Trophoblast cell (in vitro differentiated cells and primary cell): ENCODE data around the gene KYAT1.

ENCODE experiments used
- DNase-seq, 2 donors: peaks; one replicate each; pipeline ENCODE4 v3.0.0-alpha.2; 2016
- H2AFZ ChIP-seq: 2 replicates; pipeline ENCODE4 v1.6.1; 2013; ENCODE audit warnings: low read length, moderate library complexity, mild to moderate bottlenecking; ENCODE audit not compliant: insufficient read depth, poor library complexity
- H2AK5ac ChIP-seq: 2 replicates; pipeline ENCODE4 v1.6.1; 2013; ENCODE audit warnings: mild to moderate bottlenecking, low read length
- H2BK120ac ChIP-seq: 2 replicates; pipeline ENCODE4 v1.6.1; 2013; ENCODE audit warnings: low read length, mild to moderate bottlenecking, moderate library complexity; ENCODE audit not compliant: insufficient read depth, poor library complexity
- H2BK12ac ChIP-seq: 2 replicates; pipeline ENCODE4 v1.6.1; 2013; ENCODE audit warnings: mild to moderate bottlenecking, low read length, moderate library complexity
- H2BK5ac ChIP-seq: 2 replicates; pipeline ENCODE4 v1.6.1; 2013; ENCODE audit warnings: low read length, low read depth, moderate library complexity, mild to moderate bottlenecking; ENCODE audit not compliant: poor library complexity
- H3K14ac ChIP-seq: 2 replicates; pipeline ENCODE4 v1.6.1; 2013; ENCODE audit warnings: mild to moderate bottlenecking, low read length
- H3K18ac ChIP-seq: 2 replicates; pipeline ENCODE4 v1.6.1; 2013; ENCODE audit warnings: mild to moderate bottlenecking, low read length
- H3K23ac ChIP-seq: 2 replicates; pipeline ENCODE4 v1.6.1; 2013; ENCODE audit warnings: low read length
- H3K27ac ChIP-seq: 2 replicates; pipeline ENCODE4 v1.5.1; 2013; ENCODE audit warnings: low read depth, mild to moderate bottlenecking, inconsistent platforms, low read length, moderate library complexity
- H3K27me3 ChIP-seq: 2 replicates; pipeline ENCODE4 v1.6.1; 2013; ENCODE audit warnings: inconsistent platforms, mild to moderate bottlenecking, low read length, moderate library complexity; ENCODE audit not compliant: insufficient read depth
- H3K36me3 ChIP-seq, 2 experiments: 1 replicate in 1 of 2; 2 replicates in 1 of 2; pipeline ENCODE4 v1.6.1; 2013; ENCODE audit warnings: low read length in 2 of 2, mild to moderate bottlenecking in 2 of 2, moderate library complexity in 1 of 2; ENCODE audit not compliant: insufficient read depth in 2 of 2, control insufficient read depth in 1 of 2
- H3K4ac ChIP-seq: 2 replicates; pipeline ENCODE4 v1.6.1; 2013; ENCODE audit warnings: low read depth, mild to moderate bottlenecking, low read length, moderate library complexity
- H3K4me1 ChIP-seq, 2 experiments: 1 replicate in 1 of 2; 2 replicates in 1 of 2; pipeline ENCODE4 v1.6.1; 2013; ENCODE audit warnings: low read length in 2 of 2, mild to moderate bottlenecking in 2 of 2, moderate library complexity in 1 of 2; ENCODE audit not compliant: insufficient read depth in 2 of 2, control insufficient read depth in 1 of 2
- H3K4me2 ChIP-seq: 2 replicates; pipeline ENCODE4 v1.6.1; 2013; ENCODE audit warnings: inconsistent platforms, mild to moderate bottlenecking, low read length, moderate library complexity
- H3K4me3 ChIP-seq: 2 replicates; pipeline ENCODE4 v1.5.1; 2013; ENCODE audit warnings: mild to moderate bottlenecking, low read depth, low read length, inconsistent platforms
- H3K79me1 ChIP-seq: one replicate; pipeline ENCODE4 v1.6.1; 2013; ENCODE audit warnings: low read length
- H3K79me2 ChIP-seq: 2 replicates; pipeline ENCODE4 v1.6.1; 2013; ENCODE audit warnings: low read length, mild to moderate bottlenecking; ENCODE audit not compliant: control insufficient read depth, insufficient read depth, poor library complexity
- H3K9ac ChIP-seq: 2 replicates; pipeline ENCODE4 v1.6.1; 2013; ENCODE audit warnings: mild to moderate bottlenecking, low read length
- H3K9me3 ChIP-seq: 2 replicates; pipeline ENCODE4 v1.6.1; 2013; ENCODE audit warnings: low read depth, mild to moderate bottlenecking, control low read depth, inconsistent platforms, low read length; ENCODE audit not compliant: insufficient read depth
- H4K12ac ChIP-seq: 2 replicates; pipeline ENCODE4 v1.6.1; 2013; ENCODE audit warnings: low read depth, mild to moderate bottlenecking, low read length, moderate library complexity
- H4K8ac ChIP-seq: 2 replicates; pipeline ENCODE4 v1.6.1; 2013; ENCODE audit warnings: low read depth, mild to moderate bottlenecking, low read length, moderate library complexity
- H4K91ac ChIP-seq: one replicate; pipeline ENCODE4 v1.6.1; 2013; ENCODE audit warnings: low read depth, mild to moderate bottlenecking, low read length, moderate library complexity
- WGBS: extraction: QIAGEN DNeasy Blood & Tissue Kit; methylation state at CpG from one replicate; pipeline ENCODE4 v1.1.7; 2013; ENCODE audit warnings: missing lambda C conversion rate; ENCODE audit not compliant: insufficient read length, insufficient coverage; ENCODE audit errors: extremely low coverage; 5-methylcytosine and 5-hydroxymethylcytosine counted together

The KYAT1 gene

DNA sequence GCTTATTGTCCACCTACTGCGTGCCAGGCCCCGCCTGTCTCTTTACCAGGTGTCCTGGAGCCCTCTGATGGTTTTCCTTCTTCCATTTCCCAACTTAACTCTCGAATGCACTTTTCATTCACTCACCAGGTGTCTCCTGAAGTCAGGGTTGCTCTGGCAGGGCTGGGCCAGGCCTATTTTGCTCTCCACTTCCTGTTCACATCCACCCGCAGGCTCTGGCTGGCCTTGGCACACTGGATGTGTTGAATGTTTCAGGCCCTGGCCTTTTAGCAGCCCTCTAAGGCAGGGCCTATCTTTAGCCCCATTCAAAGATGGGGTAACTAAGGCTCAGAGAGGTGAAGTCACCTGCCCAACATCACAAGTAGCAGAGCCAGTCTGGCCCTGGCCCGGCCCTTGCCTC, 16.6 kb upstream of the KYAT1 start:
- no peak overlapping the region for H2AFZ ChIP-seq
- no peak overlapping the region for H4K91ac ChIP-seq
- H3K27me3 ChIP-seq: no peaks in the 10 kb centered on the region
- H3K4me2 ChIP-seq: no peak overlapping the region
- WGBS: no CpG with 5 or more reads among the region's 5 CpGs
- no peaks in the 10 kb centered on the region for H3K79me2 ChIP-seq
- H4K12ac ChIP-seq: no peak overlapping the region
- H3K4me1 ChIP-seq: no peaks in the 10 kb centered on the region
- no peaks in the 10 kb centered on the region for H3K9me3 ChIP-seq
- DNase-seq: no peak
- no peak overlapping the region for H2AK5ac ChIP-seq
- H3K4me3 ChIP-seq: no peak overlapping the region
- H3K23ac ChIP-seq: no peak overlapping the region
- H3K9ac ChIP-seq: no peak overlapping the region
- no peak overlapping the region for H3K27ac ChIP-seq
- no peak overlapping the region for H3K14ac ChIP-seq
- no peak overlapping the region for H4K8ac ChIP-seq
- no peak overlapping the region for H2BK120ac ChIP-seq
- H3K36me3 ChIP-seq: peaks cover 42 to 45% of the 10 kb centered on the region in 2 experiments
- no peak overlapping the region for H3K4ac ChIP-seq
- no peak overlapping the region for H2BK5ac ChIP-seq
- no peaks in the 10 kb centered on the region for H3K79me1 ChIP-seq
- no peak overlapping the region for H3K18ac ChIP-seq
- no peak overlapping the region for H2BK12ac ChIP-seq

DNA sequence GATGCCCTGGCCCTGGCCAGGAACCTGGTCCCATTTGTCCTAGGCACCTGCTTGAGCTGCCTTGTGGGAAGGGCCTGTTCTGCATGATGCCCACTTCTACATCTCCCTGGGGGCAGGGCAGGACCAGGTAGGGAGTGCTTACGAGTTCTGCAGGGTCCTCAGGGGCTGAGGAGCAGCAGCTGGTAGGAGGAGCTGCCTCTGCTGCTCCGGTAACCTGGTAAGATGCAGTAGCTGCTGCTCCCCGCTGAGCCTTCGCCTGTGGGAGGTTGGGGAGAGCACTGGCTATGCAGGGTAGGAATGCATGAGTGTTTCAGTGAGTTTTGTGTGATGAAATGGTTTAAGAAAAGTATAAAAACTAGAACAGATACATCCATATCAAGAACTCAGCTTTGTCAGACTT, 13.8 kb upstream of the KYAT1 start:
- no peak overlapping the region for H4K12ac ChIP-seq
- peaks cover 5 to 9% of the 10 kb centered on the region in 2 experiments for H3K4me1 ChIP-seq
- H3K4me3 ChIP-seq: no peak overlapping the region
- DNase-seq: no peak
- H3K27ac ChIP-seq: no peak overlapping the region
- no peak overlapping the region for H3K23ac ChIP-seq
- H4K91ac ChIP-seq: no peak overlapping the region
- no peak overlapping the region for H2BK12ac ChIP-seq
- H3K14ac ChIP-seq: no peak overlapping the region
- peaks cover 45 to 46% of the 10 kb centered on the region in 2 experiments for H3K36me3 ChIP-seq
- no peaks in the 10 kb centered on the region for H3K9me3 ChIP-seq
- H2BK5ac ChIP-seq: no peak overlapping the region
- no peak overlapping the region for H2AK5ac ChIP-seq
- no peak overlapping the region for H2BK120ac ChIP-seq
- no peak overlapping the region for H3K4ac ChIP-seq
- no peak overlapping the region for H3K18ac ChIP-seq
- no CpG with 5 or more reads among the region's 4 CpGs for WGBS
- H3K79me1 ChIP-seq: no peaks in the 10 kb centered on the region
- no peak overlapping the region for H3K4me2 ChIP-seq
- H3K27me3 ChIP-seq: no peaks in the 10 kb centered on the region
- no peak overlapping the region for H4K8ac ChIP-seq
- no peak overlapping the region for H2AFZ ChIP-seq
- H3K9ac ChIP-seq: no peak overlapping the region
- no peaks in the 10 kb centered on the region for H3K79me2 ChIP-seq

DNA sequence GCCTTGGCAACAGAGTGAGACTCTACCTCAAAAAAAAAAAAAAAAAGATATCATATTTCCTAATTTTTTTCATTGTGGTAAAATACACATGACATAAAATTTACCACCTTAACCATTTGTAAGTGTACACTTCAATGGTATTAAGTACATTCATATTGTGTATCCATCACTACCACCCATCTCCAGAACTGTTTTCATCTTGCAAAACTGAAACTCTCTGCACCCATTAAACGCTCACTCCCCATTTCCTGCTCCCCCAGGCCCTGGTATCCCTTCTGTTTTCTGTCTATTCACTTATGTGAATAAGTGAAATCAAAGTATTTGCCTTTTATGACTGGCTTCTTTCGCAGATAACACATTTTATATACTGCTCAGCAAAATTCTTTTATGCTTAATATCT, 13.0 kb upstream of the KYAT1 start:
- no peaks in the 10 kb centered on the region for H3K9me3 ChIP-seq
- no peak overlapping the region for H2BK12ac ChIP-seq
- no peaks in the 10 kb centered on the region for H3K79me1 ChIP-seq

DNA sequence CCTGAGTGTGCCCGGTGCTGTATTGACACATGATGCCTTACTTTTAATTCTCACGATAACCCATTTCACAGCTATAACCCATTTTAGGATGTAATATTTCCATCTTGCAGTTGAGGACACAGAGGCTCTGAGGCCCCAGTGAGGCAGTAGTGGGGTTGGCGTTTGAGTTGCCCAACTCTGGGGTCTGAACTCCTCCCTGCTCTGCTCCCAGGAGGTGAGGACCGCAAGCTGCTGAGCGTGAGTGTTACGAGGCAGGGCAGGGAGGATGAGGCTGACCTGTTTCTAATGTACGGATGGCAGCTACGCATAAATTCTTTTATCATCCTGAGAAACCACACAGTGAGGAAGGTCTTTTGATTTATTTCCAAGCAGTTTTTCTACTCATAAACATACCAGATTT, 11.6 kb upstream of the KYAT1 start:
- H3K36me3 ChIP-seq: peaks cover 47 to 49% of the 10 kb centered on the region in 2 experiments
- no peak overlapping the region for H2BK12ac ChIP-seq
- no peaks in the 10 kb centered on the region for H3K79me1 ChIP-seq
- H3K14ac ChIP-seq: no peak overlapping the region
- H3K9ac ChIP-seq: no peak overlapping the region
- no peak overlapping the region for H2AFZ ChIP-seq
- no peak overlapping the region for H3K4me3 ChIP-seq
- H3K9me3 ChIP-seq: no peaks in the 10 kb centered on the region
- H3K18ac ChIP-seq: no peak overlapping the region
- no peak for DNase-seq
- no peaks in the 10 kb centered on the region for H3K79me2 ChIP-seq
- no CpG with 5 or more reads among the region's 8 CpGs for WGBS
- H2BK5ac ChIP-seq: no peak overlapping the region
- H4K12ac ChIP-seq: no peak overlapping the region
- peaks cover 5 to 9% of the 10 kb centered on the region in 2 experiments for H3K4me1 ChIP-seq
- no peak overlapping the region for H4K8ac ChIP-seq
- H4K91ac ChIP-seq: no peak overlapping the region
- no peak overlapping the region for H2BK120ac ChIP-seq
- no peak overlapping the region for H2AK5ac ChIP-seq
- no peak overlapping the region for H3K23ac ChIP-seq
- no peak overlapping the region for H3K4ac ChIP-seq
- no peaks in the 10 kb centered on the region for H3K27me3 ChIP-seq
- no peak overlapping the region for H3K27ac ChIP-seq
- H3K4me2 ChIP-seq: no peak overlapping the region

More for the DNA sequence above, 13.0 kb upstream of the KYAT1 start:
- Histone ChIP-seq H2BK120ac (no peak overlapping the region), H3K4ac (no peak overlapping the region), H3K4me2 (no peak overlapping the region), H3K27ac (no peak overlapping the region), H4K91ac (no peak overlapping the region), H4K12ac (no peak overlapping the region), H3K4me1 (peaks cover 5 to 9% of the 10 kb centered on the region in 2 experiments), H3K9ac (no peak overlapping the region), H3K14ac (no peak overlapping the region), H2AFZ (no peak overlapping the region), H3K4me3 (no peak overlapping the region), H3K27me3 (no peaks in the 10 kb centered on the region), H3K79me2 (no peaks in the 10 kb centered on the region), H2AK5ac (no peak overlapping the region), H4K8ac (no peak overlapping the region), H2BK5ac (no peak overlapping the region), H3K36me3 (peaks cover 51% of the 10 kb centered on the region in 2 experiments), H3K18ac (no peak overlapping the region), H3K23ac (no peak overlapping the region)
- no peak for DNase-seq
- WGBS: no CpG with 5 or more reads among the region's 2 CpGs
